ENCODE data around the gene PRR14.

DNA sequence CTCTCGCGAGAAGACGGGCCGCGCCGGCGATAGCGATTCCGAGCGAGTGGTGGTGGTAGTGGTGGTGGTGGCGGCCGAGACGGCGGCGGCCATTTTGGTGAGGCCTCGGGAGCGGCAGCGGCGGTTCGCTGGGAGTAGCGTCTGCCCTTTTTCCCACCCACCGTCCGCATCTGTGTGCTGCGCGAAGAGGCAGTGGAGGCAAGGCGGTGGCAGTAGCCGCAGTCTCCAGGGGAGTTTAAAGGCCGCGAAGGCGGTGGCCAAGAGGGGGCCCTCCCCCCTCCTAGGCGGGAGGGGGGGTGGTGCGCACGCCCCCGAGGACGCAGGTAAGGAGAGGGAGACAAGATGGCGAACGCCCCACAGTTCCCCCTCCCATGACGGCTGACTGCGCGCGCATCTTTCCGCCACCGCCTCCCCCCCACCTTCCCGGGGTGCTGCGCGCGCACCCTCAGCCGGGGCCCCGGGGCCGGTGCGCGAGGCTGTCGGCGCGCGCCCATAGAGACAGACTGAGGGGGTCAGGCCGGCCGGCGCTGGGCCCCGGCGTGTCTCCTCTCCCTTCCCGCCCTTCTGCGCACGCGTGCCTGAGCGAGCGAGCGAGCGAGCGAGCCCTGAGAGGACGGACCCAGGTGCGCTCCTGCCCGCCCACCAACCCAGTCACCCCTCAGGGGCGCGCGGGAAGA is 47.5 kb downstream of the PRR14 start:
- TF ChIP-seq, protein P1, sequence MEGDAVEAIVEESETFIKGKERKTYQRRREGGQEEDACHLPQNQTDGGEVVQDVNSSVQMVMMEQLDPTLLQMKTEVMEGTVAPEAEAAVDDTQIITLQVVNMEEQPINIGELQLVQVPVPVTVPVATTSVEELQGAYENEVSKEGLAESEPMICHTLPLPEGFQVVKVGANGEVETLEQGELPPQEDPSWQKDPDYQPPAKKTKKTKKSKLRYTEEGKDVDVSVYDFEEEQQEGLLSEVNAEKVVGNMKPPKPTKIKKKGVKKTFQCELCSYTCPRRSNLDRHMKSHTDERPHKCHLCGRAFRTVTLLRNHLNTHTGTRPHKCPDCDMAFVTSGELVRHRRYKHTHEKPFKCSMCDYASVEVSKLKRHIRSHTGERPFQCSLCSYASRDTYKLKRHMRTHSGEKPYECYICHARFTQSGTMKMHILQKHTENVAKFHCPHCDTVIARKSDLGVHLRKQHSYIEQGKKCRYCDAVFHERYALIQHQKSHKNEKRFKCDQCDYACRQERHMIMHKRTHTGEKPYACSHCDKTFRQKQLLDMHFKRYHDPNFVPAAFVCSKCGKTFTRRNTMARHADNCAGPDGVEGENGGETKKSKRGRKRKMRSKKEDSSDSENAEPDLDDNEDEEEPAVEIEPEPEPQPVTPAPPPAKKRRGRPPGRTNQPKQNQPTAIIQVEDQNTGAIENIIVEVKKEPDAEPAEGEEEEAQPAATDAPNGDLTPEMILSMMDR (IDR thresholded peaks at IDR 0.05), result peak in 1 of 6 experiments; percentile 30
- peak; percentile 83 to 88 for TF ChIP-seq POLR2A (IDR thresholded peaks at IDR 0.05)

All from Peyer's patch (tissue), 4 donors.